Endodermal cell (in vitro differentiated cells): ENCODE measurements around the gene ITGA11. TPM values are rescaled to one million over a fixed set of nuclear protein-coding genes. Genes with fewer than 3 reads are reported as not detected.

Source experiments
- DNase-seq: peaks from one replicate; pipeline ENCODE4 v3.0.0-alpha.2; 2017
- H3K27ac ChIP-seq: 2 replicates; pipeline ENCODE4 v1.5.1; 2013; ENCODE audit warnings: mild to moderate bottlenecking, low read depth, low read length, moderate library complexity
- H3K27me3 ChIP-seq: 2 replicates; pipeline ENCODE4 v1.6.1; 2013; ENCODE audit warnings: mild to moderate bottlenecking, low read length, moderate library complexity; ENCODE audit not compliant: insufficient read depth, control insufficient read depth, poor library complexity, severe bottlenecking
- H3K36me3 ChIP-seq: 2 replicates; pipeline ENCODE4 v1.7.0; 2013; ENCODE audit warnings: mild to moderate bottlenecking, low read length, moderate library complexity; ENCODE audit not compliant: control insufficient read depth, insufficient read depth
- H3K4me1 ChIP-seq: one replicate; pipeline ENCODE4 v1.7.0; 2013; ENCODE audit warnings: low read length; ENCODE audit not compliant: control insufficient read depth, insufficient read depth
- H3K4me3 ChIP-seq: 2 replicates; pipeline ENCODE4 v1.5.1; 2013; ENCODE audit warnings: mild to moderate bottlenecking, low read length, moderate library complexity
- H3K9ac ChIP-seq: 2 replicates; pipeline ENCODE4 v1.6.1; 2013; ENCODE audit warnings: mild to moderate bottlenecking, low read length, moderate library complexity; ENCODE audit not compliant: poor library complexity, severe bottlenecking; ENCODE audit errors: extremely low read depth
- H3K9me3 ChIP-seq: 2 replicates; pipeline ENCODE4 v1.6.1; 2013; ENCODE audit warnings: mild to moderate bottlenecking, low read length, moderate library complexity; ENCODE audit not compliant: control insufficient read depth
- H3K27ac Mint-ChIP-seq: 2 replicates; pipeline ENCODE4 v1.8.0; 2020; ENCODE audit warnings: mixed read lengths
- H3K27me3 Mint-ChIP-seq: 2 replicates; pipeline ENCODE4 v1.8.0; 2021; ENCODE audit warnings: mild to moderate bottlenecking, mixed read lengths; ENCODE audit not compliant: insufficient read depth
- H3K36me3 Mint-ChIP-seq: 2 replicates; pipeline ENCODE4 v1.8.0; 2020; ENCODE audit warnings: low read depth, mixed read lengths
- H3K4me1 Mint-ChIP-seq: 2 replicates; pipeline ENCODE4 v1.8.0; 2020; ENCODE audit warnings: mixed read lengths
- H3K4me3 Mint-ChIP-seq: 2 replicates; pipeline ENCODE4 v1.8.0; 2020; ENCODE audit warnings: mild to moderate bottlenecking, moderate library complexity, mixed read lengths
- H3K9me3 Mint-ChIP-seq: 2 replicates; pipeline ENCODE4 v1.8.0; 2020; ENCODE audit warnings: mild to moderate bottlenecking, mixed read lengths
- CTCF ChIP-seq: fragments of 200-600 bp; sonication (generic); conservative IDR thresholded peaks from 2 replicates; pipeline ENCODE4 v1.5.0; 2021; ENCODE audit warnings: antibody characterized with exemption, mild to moderate bottlenecking
- WGBS, 2 experiments: methylation state at CpG; one replicate each; pipeline versions ENCODE4 v1.1.5 to v1.1.7; 2013; ENCODE audit warnings: missing lambda C conversion rate in 2 of 2, mixed read lengths in 1 of 2; ENCODE audit not compliant: insufficient coverage in 1 of 2, insufficient read length in 1 of 2; 5-methylcytosine and 5-hydroxymethylcytosine counted together
- total RNA-seq, 2 donors: library from RNA; stranded (reverse); fragmentation: NEBNext Ultra II Directional in 1 of 2; extraction: Animal tissue kit (Norgen Biotek cat#: 25700) in 1 of 2; gene quantifications; 2 replicates in 1 of 2; 3 replicates in 1 of 2; pipeline ENCODE4 v1.2.1, GENCODE V29; 2021

Gene ITGA11
- total RNA-seq, 2 donors from 2014 or later, result 0.35 to 1.4 TPM

GRCh38 chr15:68447209-68447608 is 15.2 kb upstream of the ITGA11 start:
- H3K27ac ChIP-seq, result no peak overlapping the region
- no peaks in the 10 kb centered on the region for H3K27me3 ChIP-seq
- peaks cover 8% of the 10 kb centered on the region for H3K27me3 Mint-ChIP-seq
- no peak for TF ChIP-seq CTCF
- H3K36me3 Mint-ChIP-seq, result no peaks in the 10 kb centered on the region
- DNase-seq, result no peak
- H3K4me3 Mint-ChIP-seq, result no peak overlapping the region
- H3K9ac ChIP-seq, result no peak overlapping the region
- H3K9me3 Mint-ChIP-seq, result no peaks in the 10 kb centered on the region
- H3K4me1 Mint-ChIP-seq, result no peaks in the 10 kb centered on the region
- no peaks in the 10 kb centered on the region for H3K9me3 ChIP-seq
- no peaks in the 10 kb centered on the region for H3K36me3 ChIP-seq
- H3K27ac Mint-ChIP-seq, result no peak overlapping the region
- no peaks in the 10 kb centered on the region for H3K4me1 ChIP-seq
- WGBS, 2 experiments, result 88 to 91% methylated on average over 1 to 3 of the region's 3 CpGs
- no peak overlapping the region for H3K4me3 ChIP-seq

- Histone ChIP-seq H3K9me3 (no peaks in the 10 kb centered on the region), H3K4me1 (no peaks in the 10 kb centered on the region), H3K27ac (no peak overlapping the region), H3K36me3 (no peaks in the 10 kb centered on the region), H3K27me3 (peaks cover under 1% of the 10 kb centered on the region), H3K9ac (no peak overlapping the region), H3K4me3 (no peak overlapping the region)
- Mint-ChIP-seq H3K36me3 (no peaks in the 10 kb centered on the region), H3K4me1 (no peaks in the 10 kb centered on the region), H3K9me3 (no peaks in the 10 kb centered on the region), H3K27ac (no peak overlapping the region), H3K27me3 (peaks cover 16% of the 10 kb centered on the region), H3K4me3 (no peak overlapping the region)
- 67 to 83% methylated on average over 2 of the region's 2 CpGs for WGBS, 2 experiments
- no peak for TF ChIP-seq CTCF
- no peak for DNase-seq
These were observed 13.4 kb upstream of the ITGA11 start for GRCh38 chr15:68445351-68445750.

- H3K36me3 Mint-ChIP-seq, result no peaks in the 10 kb centered on the region
- no peak overlapping the region for H3K27ac Mint-ChIP-seq
- Histone ChIP-seq H3K27ac (no peak overlapping the region), H3K4me1 (no peaks in the 10 kb centered on the region), H3K36me3 (no peaks in the 10 kb centered on the region), H3K9ac (no peak overlapping the region), H3K9me3 (no peaks in the 10 kb centered on the region), H3K27me3 (peaks cover 11% of the 10 kb centered on the region), H3K4me3 (no peak overlapping the region)
- H3K4me1 Mint-ChIP-seq, result no peaks in the 10 kb centered on the region
- H3K4me3 Mint-ChIP-seq, result no peak overlapping the region
- H3K9me3 Mint-ChIP-seq, result no peaks in the 10 kb centered on the region
- no peak for DNase-seq
- TF ChIP-seq CTCF, result no peak
- peaks cover 20% of the 10 kb centered on the region for H3K27me3 Mint-ChIP-seq
These were observed 12.4 kb upstream of the ITGA11 start for GRCh38 chr15:68444336-68444735.
